SK-N-SH (cell line): Measurements from ENCODE around the gene BCAM. TPM values are rescaled to one million over a fixed set of nuclear protein-coding genes. Genes with fewer than 3 reads are reported as not detected.

Experiments used
- CTCF ChIA-PET: fragments of 300-600, 350-600 bp; formaldehyde crosslinking; extraction: SDS; loops from one replicate; lab custom pipeline; 2021; lab: Yijun Ruan, JAX
- POLR2A ChIA-PET: fragments of 350-600 bp; sonication (Branson Sonifier 250); formaldehyde crosslinking; extraction: SDS; loops from one replicate; lab custom pipeline; 2020; ENCODE audit warnings: antibody characterized with exemption, inconsistent platforms; lab: Yijun Ruan, JAX
- DNase-seq: peaks from one replicate; pipeline ENCODE4 v3.0.0; 2012
- H2AFZ ChIP-seq: fragments of 200-600 bp; sonication (generic); 2 replicates; pipeline ENCODE4 v1.8.1; 2016; ENCODE audit warnings: antibody characterized with exemption, mild to moderate bottlenecking, low read depth
- H3F3A ChIP-seq: fragments of 200-600 bp; sonication (generic); replicated peaks from 2 replicates; pipeline ENCODE3; 2016; ENCODE audit warnings: antibody characterized with exemption, mild to moderate bottlenecking; ENCODE audit not compliant: insufficient read depth
- H3K27ac ChIP-seq, 2 experiments: fragments of 200-500 bp in 1 of 2; fragments of 200-600 bp in 1 of 2; sonication (Bioruptor generic) in 1 of 2; sonication (generic), shearing (Covaris generic) in 1 of 2; 2 replicates each; pipeline versions ENCODE4 v1.5.1 to v1.6.1; 2014 to 2016; ENCODE audit warnings: low read depth in 2 of 2, inconsistent platforms in 1 of 2, low read length in 1 of 2, mild to moderate bottlenecking in 1 of 2, mixed read lengths in 1 of 2
- H3K27me3 ChIP-seq: fragments of 200-600 bp; sonication (generic), shearing (Covaris generic); 2 replicates; pipeline ENCODE4 v1.6.1; 2016; ENCODE audit warnings: mixed run types; ENCODE audit not compliant: insufficient read depth
- H3K36me3 ChIP-seq, 2 experiments: fragments of 200-500 bp in 1 of 2; fragments of 200-600 bp in 1 of 2; sonication (Bioruptor generic) in 1 of 2; sonication (generic) in 1 of 2; replicated peaks in 1 of 2; 2 replicates each; pipeline versions ENCODE3 to v1.5.1; 2014 to 2016; ENCODE audit warnings: low read length in 1 of 2, mild to moderate bottlenecking in 1 of 2; ENCODE audit not compliant: insufficient read depth in 2 of 2, control insufficient read depth in 1 of 2
- H3K4me1 ChIP-seq, 2 experiments: fragments of 200-500 bp in 1 of 2; fragments of 200-600 bp in 1 of 2; sonication (Bioruptor generic) in 1 of 2; sonication (generic), shearing (Covaris generic) in 1 of 2; 2 replicates each; pipeline versions ENCODE4 v1.5.1 to v1.6.1; 2014 to 2016; ENCODE audit warnings: low read depth in 1 of 2, low read length in 1 of 2, mixed run types in 1 of 2; ENCODE audit not compliant: insufficient read depth in 2 of 2, control insufficient read depth in 1 of 2
- H3K4me2 ChIP-seq: fragments of 200-600 bp; sonication (generic), shearing (Covaris generic); 2 replicates; pipeline ENCODE4 v1.6.1; 2017; ENCODE audit warnings: mixed run types
- H3K4me3 ChIP-seq, 2 experiments: fragments of 200-500 bp in 1 of 2; fragments of 200-600 bp in 1 of 2; sonication (Bioruptor generic) in 1 of 2; sonication (generic), shearing (Covaris generic) in 1 of 2; 2 replicates each; pipeline versions ENCODE4 v1.5.1 to v1.8.1; 2014 to 2016; ENCODE audit warnings: low read depth in 2 of 2, inconsistent platforms in 1 of 2, low read length in 1 of 2, mild to moderate bottlenecking in 1 of 2, mixed read lengths in 1 of 2, moderate library complexity in 1 of 2
- H3K79me2 ChIP-seq: fragments of 200-600 bp; sonication (generic); 2 replicates; pipeline ENCODE4 v1.8.1; 2017; ENCODE audit warnings: mild to moderate bottlenecking; ENCODE audit not compliant: insufficient read depth
- H3K9ac ChIP-seq: fragments of 200-600 bp; sonication (generic); 2 replicates; pipeline ENCODE4 v1.6.1; 2017; ENCODE audit warnings: mixed run types
- H3K9me2 ChIP-seq: fragments of 200-600 bp; sonication (generic); 2 replicates; pipeline ENCODE4 v1.6.1; 2017; ENCODE audit warnings: mixed run types
- H3K9me3 ChIP-seq: fragments of 200-600 bp; sonication (generic); 2 replicates; pipeline ENCODE4 v1.6.1; 2017; ENCODE audit warnings: mixed run types, mild to moderate bottlenecking, moderate library complexity
- H4K20me1 ChIP-seq: fragments of 200-600 bp; sonication (generic); 2 replicates; pipeline ENCODE4 v1.6.1; 2017; ENCODE audit warnings: mild to moderate bottlenecking, mixed run types; ENCODE audit not compliant: insufficient read depth
- CTCF ChIP-seq: fragments of 200-600 bp; sonication (generic); IDR thresholded peaks from 2 replicates; pipeline ENCODE4 v1.6.1; 2017; ENCODE audit warnings: antibody characterized with exemption, mild to moderate bottlenecking, moderate library complexity
- FOXJ3 ChIP-seq: sonication (generic); formaldehyde crosslinking; IDR thresholded peaks from 2 replicates; pipeline ENCODE4 v1.5.1; 2020; ENCODE audit warnings: mild to moderate bottlenecking, missing genetic modification reagents
- FOXM1 ChIP-seq: IDR thresholded peaks from 2 replicates; pipeline ENCODE4 v1.4.0; 2012; ENCODE audit warnings: low read depth, mild to moderate bottlenecking
- GATA2 ChIP-seq: sonication (generic); formaldehyde crosslinking; IDR thresholded peaks from 2 replicates; pipeline ENCODE4 v1.5.0; 2020; ENCODE audit warnings: mild to moderate bottlenecking, missing genetic modification reagents
- JUND ChIP-seq: IDR thresholded peaks from 2 replicates; pipeline ENCODE4 v1.4.0; 2012
- MAX ChIP-seq: IDR thresholded peaks from 2 replicates; pipeline ENCODE4 v1.4.0; 2012; ENCODE audit warnings: low read depth
- MXI1 ChIP-seq: IDR thresholded peaks from 2 replicates; pipeline ENCODE4 v1.6.1; 2012; ENCODE audit warnings: mild to moderate bottlenecking, low read depth, low read length, improper control_type of control experiment
- PBX3 ChIP-seq: IDR thresholded peaks from 2 replicates; pipeline ENCODE4; 2012
- RXRA ChIP-seq: IDR thresholded peaks from 2 replicates; pipeline ENCODE4 v1.4.0; 2012; ENCODE audit warnings: low read depth, mild to moderate bottlenecking, borderline replicate concordance
- SIN3A ChIP-seq: IDR thresholded peaks from 2 replicates; pipeline ENCODE4 v1.6.1; 2012; ENCODE audit warnings: low read depth, mild to moderate bottlenecking, low read length, moderate library complexity, borderline replicate concordance
- SMC3 ChIP-seq: IDR thresholded peaks from 2 replicates; pipeline ENCODE4 v1.6.1; 2012; ENCODE audit warnings: low read depth, low read length, improper control_type of control experiment
- TAF1 ChIP-seq: IDR thresholded peaks from 2 replicates; pipeline ENCODE4 v1.6.1; 2012; ENCODE audit warnings: low read depth, mild to moderate bottlenecking, low read length, moderate library complexity, borderline replicate concordance
- USF1 ChIP-seq: IDR thresholded peaks from 2 replicates; pipeline ENCODE4 v1.4.0; 2012; ENCODE audit warnings: low read depth, borderline replicate concordance
- YY1 ChIP-seq: IDR thresholded peaks from 2 replicates; pipeline ENCODE4 v1.4.0; 2012; ENCODE audit warnings: low read depth, mild to moderate bottlenecking
- ZBTB33 ChIP-seq: IDR thresholded peaks from 2 replicates; pipeline ENCODE4 v1.4.0; 2012; ENCODE audit warnings: low read depth, borderline replicate concordance
- WGBS: methylation state at CpG from one replicate; pipeline ENCODE4 v1.1.6; 2017; ENCODE audit warnings: low lambda C conversion rate; 5-methylcytosine and 5-hydroxymethylcytosine counted together
- polyA plus RNA-seq, 3 experiments: library from polyadenylated mRNA; depleted of rRNA; stranded (reverse); fragments of >200 nt; gene quantifications; 2 replicates each; pipeline ENCODE4 v1.2.3, GENCODE V29; 2012

Gene BCAM
- polyA plus RNA-seq, 1 of the 3 experiments (the other 2 are of a cell fraction), result 34.0 TPM

GRCh38 chr19:44867578-44867977, 58.7 kb downstream of the BCAM start:
- CTCF ChIA-PET, result interaction anchor here (0.6 to 1.1 kb wide), 2 partner anchors 83 to 97 kb away, joined by 3 read pairs; no protein-coding TSS in a partner anchor
- H4K20me1 ChIP-seq, result 0 out of 2 replicates have a peak, but pooled peaks cover 4% of the 10 kb centered on the region

More at GRCh38 chr19:44867578-44867977, 58.7 kb downstream of the BCAM start:
- Histone ChIP-seq H3K9me2 (no peaks in the 10 kb centered on the region), H3K4me2 (no peak overlapping the region), H3K79me2 (peaks cover 61% of the 10 kb centered on the region), H3K4me1 (0 out of 4 replicates have a peak, but pooled peaks cover 0 to 7% of the 10 kb centered on the region in 2 experiments), H3K9me3 (no peaks in the 10 kb centered on the region), H3K36me3 (peaks cover 8 to 24% of the 10 kb centered on the region in 2 experiments), H3K27me3 (no peaks in the 10 kb centered on the region), H3K9ac (no peak overlapping the region), H3K4me3 (no peak overlapping the region), H2AFZ (no peak overlapping the region), H3F3A (peaks cover 28% of the 10 kb centered on the region), H3K27ac (no peak overlapping the region)
- peak; percentile 8 for DNase-seq
- POLR2A ChIA-PET, result no interaction called here
- TF ChIP-seq SIN3A, result no peak
- TF ChIP-seq SMC3, result no peak
- no peak for TF ChIP-seq TAF1
- no peak for TF ChIP-seq FOXJ3 (CRISPR knock-in tag)
- no peak for TF ChIP-seq YY1
- no peak for TF ChIP-seq GATA2 (CRISPR knock-in tag)
- no peak for TF ChIP-seq MAX
- no peak for TF ChIP-seq MXI1
- no peak for TF ChIP-seq RXRA
- TF ChIP-seq ZBTB33, result no peak
- no peak for TF ChIP-seq USF1
- no peak for TF ChIP-seq FOXM1
- TF ChIP-seq JUND, result no peak
- TF ChIP-seq CTCF, result no peak
- no peak for TF ChIP-seq PBX3
- WGBS, result 86% methylated on average over 12 of the region's 12 CpGs
